HEK293 (cell line): ENCODE results near the gene TMEM42.

Experiments
- CTCF ChIP-seq: fragments of 450-650 bp; formaldehyde crosslinking; IDR thresholded peaks from 2 replicates; pipeline ENCODE4 v1.5.1; 2016; ENCODE audit warnings: missing biosample characterization, missing genetic modification characterization
- GLIS2 ChIP-seq: fragments of 450-650 bp; formaldehyde crosslinking; IDR thresholded peaks from 2 replicates; pipeline ENCODE4 v1.5.1; 2016; ENCODE audit warnings: missing biosample characterization, missing genetic modification characterization
- ZNF155 ChIP-seq: fragments of 450-650 bp; formaldehyde crosslinking; IDR thresholded peaks from 2 replicates; pipeline ENCODE4 v1.5.1; 2016; ENCODE audit warnings: missing biosample characterization, missing genetic modification characterization
- ZNF174 ChIP-seq: fragments of 450-650 bp; formaldehyde crosslinking; IDR thresholded peaks from 2 replicates; pipeline ENCODE4 v1.5.0; 2017; ENCODE audit warnings: missing biosample characterization, mild to moderate bottlenecking, missing genetic modification characterization
- ZNF274 ChIP-seq, 2 experiments: fragments of 200-500 bp in 1 of 2; fragments of 450-650 bp in 1 of 2; sonication (Bioruptor generic) in 1 of 2; formaldehyde crosslinking in 1 of 2; IDR thresholded peaks; 2 replicates each; pipeline versions ENCODE4 v1.5.1 to v1.6.1; 2014 to 2016; ENCODE audit warnings: borderline replicate concordance in 1 of 2, inconsistent platforms in 1 of 2, low read length in 1 of 2, missing biosample characterization in 1 of 2, missing genetic modification characterization in 1 of 2
- ZNF596 ChIP-seq: fragments of 450-650 bp; IDR thresholded peaks from 2 replicates; pipeline ENCODE4 v1.5.0; 2018; ENCODE audit warnings: missing biosample characterization, mild to moderate bottlenecking, missing genetic modification characterization, moderate library complexity
- TF ChIP-seq, protein P1 (sequence below): fragments of 450-650 bp; formaldehyde crosslinking; IDR thresholded peaks from 2 replicates; pipeline ENCODE4 v1.5.1; 2016; ENCODE audit warnings: missing biosample characterization, missing genetic modification characterization
- TF ChIP-seq, protein P2 (sequence below): sonication (generic); formaldehyde crosslinking; IDR thresholded peaks from 2 replicates; pipeline ENCODE4 v1.8.1; 2022; ENCODE audit warnings: mild to moderate bottlenecking, moderate library complexity, missing genetic modification reagents
- TF ChIP-seq, protein P3 (sequence below): fragments of 450-650 bp; IDR thresholded peaks from 2 replicates; pipeline ENCODE4 v1.5.1; 2018; ENCODE audit warnings: missing biosample characterization, missing genetic modification characterization

GRCh38 chr3:44902628-44903027 lies 40.9 kb downstream of the TMEM42 start:
- TF ChIP-seq CTCF (tag by site-specific recombination) = no peak
- TF ChIP-seq, protein P1, sequence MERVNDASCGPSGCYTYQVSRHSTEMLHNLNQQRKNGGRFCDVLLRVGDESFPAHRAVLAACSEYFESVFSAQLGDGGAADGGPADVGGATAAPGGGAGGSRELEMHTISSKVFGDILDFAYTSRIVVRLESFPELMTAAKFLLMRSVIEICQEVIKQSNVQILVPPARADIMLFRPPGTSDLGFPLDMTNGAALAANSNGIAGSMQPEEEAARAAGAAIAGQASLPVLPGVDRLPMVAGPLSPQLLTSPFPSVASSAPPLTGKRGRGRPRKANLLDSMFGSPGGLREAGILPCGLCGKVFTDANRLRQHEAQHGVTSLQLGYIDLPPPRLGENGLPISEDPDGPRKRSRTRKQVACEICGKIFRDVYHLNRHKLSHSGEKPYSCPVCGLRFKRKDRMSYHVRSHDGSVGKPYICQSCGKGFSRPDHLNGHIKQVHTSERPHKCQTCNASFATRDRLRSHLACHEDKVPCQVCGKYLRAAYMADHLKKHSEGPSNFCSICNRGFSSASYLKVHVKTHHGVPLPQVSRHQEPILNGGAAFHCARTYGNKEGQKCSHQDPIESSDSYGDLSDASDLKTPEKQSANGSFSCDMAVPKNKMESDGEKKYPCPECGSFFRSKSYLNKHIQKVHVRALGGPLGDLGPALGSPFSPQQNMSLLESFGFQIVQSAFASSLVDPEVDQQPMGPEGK = no peak
- TF ChIP-seq ZNF174 (tag by site-specific recombination) = no peak
- TF ChIP-seq, protein P2, sequence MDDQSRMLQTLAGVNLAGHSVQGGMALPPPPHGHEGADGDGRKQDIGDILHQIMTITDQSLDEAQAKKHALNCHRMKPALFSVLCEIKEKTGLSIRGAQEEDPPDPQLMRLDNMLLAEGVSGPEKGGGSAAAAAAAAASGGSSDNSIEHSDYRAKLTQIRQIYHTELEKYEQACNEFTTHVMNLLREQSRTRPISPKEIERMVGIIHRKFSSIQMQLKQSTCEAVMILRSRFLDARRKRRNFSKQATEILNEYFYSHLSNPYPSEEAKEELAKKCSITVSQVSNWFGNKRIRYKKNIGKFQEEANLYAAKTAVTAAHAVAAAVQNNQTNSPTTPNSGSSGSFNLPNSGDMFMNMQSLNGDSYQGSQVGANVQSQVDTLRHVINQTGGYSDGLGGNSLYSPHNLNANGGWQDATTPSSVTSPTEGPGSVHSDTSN (CRISPR knock-in tag) = no peak
- TF ChIP-seq GLIS2 (tag by site-specific recombination) = no peak
- TF ChIP-seq, protein P3, sequence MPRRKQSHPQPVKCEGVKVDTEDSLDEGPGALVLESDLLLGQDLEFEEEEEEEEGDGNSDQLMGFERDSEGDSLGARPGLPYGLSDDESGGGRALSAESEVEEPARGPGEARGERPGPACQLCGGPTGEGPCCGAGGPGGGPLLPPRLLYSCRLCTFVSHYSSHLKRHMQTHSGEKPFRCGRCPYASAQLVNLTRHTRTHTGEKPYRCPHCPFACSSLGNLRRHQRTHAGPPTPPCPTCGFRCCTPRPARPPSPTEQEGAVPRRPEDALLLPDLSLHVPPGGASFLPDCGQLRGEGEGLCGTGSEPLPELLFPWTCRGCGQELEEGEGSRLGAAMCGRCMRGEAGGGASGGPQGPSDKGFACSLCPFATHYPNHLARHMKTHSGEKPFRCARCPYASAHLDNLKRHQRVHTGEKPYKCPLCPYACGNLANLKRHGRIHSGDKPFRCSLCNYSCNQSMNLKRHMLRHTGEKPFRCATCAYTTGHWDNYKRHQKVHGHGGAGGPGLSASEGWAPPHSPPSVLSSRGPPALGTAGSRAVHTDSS (tag by site-specific recombination) = no peak
- no peak for TF ChIP-seq ZNF596 (tag by site-specific recombination)
- TF ChIP-seq ZNF274 (IDR thresholded peaks at IDR 0.05; ENCODE audit: low read length) = no peak
- no peak for TF ChIP-seq ZNF274 (tag by site-specific recombination; IDR thresholded peaks at IDR 0.05; ENCODE audit: borderline replicate concordance)
- no peak for TF ChIP-seq ZNF155 (tag by site-specific recombination)
